ENCODE results near the gene RHEB.

DNA sequence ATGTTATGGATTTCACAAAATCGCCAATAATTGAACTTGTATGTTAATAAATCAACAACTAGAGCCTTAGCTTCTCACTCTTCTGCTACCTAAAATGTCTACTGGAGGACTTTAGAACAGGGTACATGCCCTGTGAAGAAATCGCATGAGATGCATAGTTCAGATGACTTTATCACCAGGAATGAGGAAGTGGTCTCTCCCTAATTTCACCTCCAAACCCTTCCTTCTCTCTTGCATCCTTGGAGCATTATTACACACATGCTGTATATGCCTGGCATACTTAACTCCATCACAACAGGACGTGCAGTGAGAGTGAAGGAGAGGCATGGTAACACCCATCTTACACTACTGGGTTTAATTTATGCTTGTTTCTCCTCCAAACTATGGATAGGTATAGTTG, 27.8 kb downstream of the RHEB start:
- TF ChIP-seq, protein P1, sequence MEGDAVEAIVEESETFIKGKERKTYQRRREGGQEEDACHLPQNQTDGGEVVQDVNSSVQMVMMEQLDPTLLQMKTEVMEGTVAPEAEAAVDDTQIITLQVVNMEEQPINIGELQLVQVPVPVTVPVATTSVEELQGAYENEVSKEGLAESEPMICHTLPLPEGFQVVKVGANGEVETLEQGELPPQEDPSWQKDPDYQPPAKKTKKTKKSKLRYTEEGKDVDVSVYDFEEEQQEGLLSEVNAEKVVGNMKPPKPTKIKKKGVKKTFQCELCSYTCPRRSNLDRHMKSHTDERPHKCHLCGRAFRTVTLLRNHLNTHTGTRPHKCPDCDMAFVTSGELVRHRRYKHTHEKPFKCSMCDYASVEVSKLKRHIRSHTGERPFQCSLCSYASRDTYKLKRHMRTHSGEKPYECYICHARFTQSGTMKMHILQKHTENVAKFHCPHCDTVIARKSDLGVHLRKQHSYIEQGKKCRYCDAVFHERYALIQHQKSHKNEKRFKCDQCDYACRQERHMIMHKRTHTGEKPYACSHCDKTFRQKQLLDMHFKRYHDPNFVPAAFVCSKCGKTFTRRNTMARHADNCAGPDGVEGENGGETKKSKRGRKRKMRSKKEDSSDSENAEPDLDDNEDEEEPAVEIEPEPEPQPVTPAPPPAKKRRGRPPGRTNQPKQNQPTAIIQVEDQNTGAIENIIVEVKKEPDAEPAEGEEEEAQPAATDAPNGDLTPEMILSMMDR (IDR thresholded peaks at IDR 0.05; ENCODE audit: low read depth, low read length, poor library complexity, severe bottlenecking), result no peak
- TF ChIP-seq EZH2phosphoT487 (IDR thresholded peaks at IDR 0.05; ENCODE audit: borderline replicate concordance, low read length), result no peak
